Right lobe of liver (tissue), 6 donors: Measurements from ENCODE around the gene SPINK1. TPM values are rescaled to one million over a fixed set of nuclear protein-coding genes. Genes with fewer than 3 reads are reported as not detected.
A peak's percentile ranks its signal among the peaks of the same experiment; 100 is the strongest.

Experiments
- ATAC-seq, 4 donors: fragments of 200-7000 bp; cut with Tn5 transposase; one replicate each; pipeline ENCODE4 v1.9.1; 2020; ENCODE audit warnings: mild to moderate bottlenecking in 4 of 4, moderate library complexity in 4 of 4
- DNase-seq, 3 donors: peaks; one replicate each; pipeline ENCODE4 v3.0.0-alpha.2; 2020
- H3K27ac ChIP-seq, 3 donors: fragments of 200-600 bp; one replicate each; pipeline ENCODE4 v1.8.0; 2022
- H3K27me3 ChIP-seq, 2 donors: fragments of 200-600 bp; one replicate each; pipeline ENCODE4 v1.8.0; 2022
- H3K36me3 ChIP-seq, 4 donors: fragments of 200-600 bp; sonication (generic) in 1 of 4; one replicate each; pipeline versions ENCODE4 v1.5.1 to v1.8.0; 2017 to 2022; ENCODE audit warnings: control low read depth in 1 of 4
- H3K4me1 ChIP-seq, 4 donors: fragments of 200-600 bp; sonication (generic) in 1 of 4; one replicate each; pipeline versions ENCODE4 v1.5.1 to v1.8.0; 2017 to 2022; ENCODE audit warnings: control low read depth in 1 of 4
- H3K4me3 ChIP-seq, 3 donors: fragments of 200-600 bp; one replicate each; pipeline ENCODE4 v1.8.0; 2022
- H3K9me3 ChIP-seq, 4 donors: fragments of 200-600 bp; sonication (generic) in 1 of 4; one replicate each; pipeline versions ENCODE4 v1.5.1 to v1.8.0; 2017 to 2022; ENCODE audit warnings: control low read depth in 1 of 4
- POLR2A ChIP-seq: fragments of 450-650 bp; IDR thresholded peaks from one replicate; pipeline ENCODE4 v1.6.1; 2017; ENCODE audit warnings: antibody characterized with exemption, mild to moderate bottlenecking
- WGBS: methylation state at CpG from one replicate; pipeline ENCODE4 v1.1.6; 2018; ENCODE audit warnings: low coverage, low lambda C conversion rate; ENCODE audit not compliant: insufficient coverage; ENCODE audit errors: missing lambda C conversion rate; 5-methylcytosine and 5-hydroxymethylcytosine counted together
- intact Hi-C, 2 donors: fragments of 100-400 bp; cut with DNase I; formaldehyde crosslinking; loops; one replicate each; pipeline versions ENCODE4 v1.11.2 to v1.14.1; 2022
- total RNA-seq, 6 experiments: library from RNA; depleted of rRNA in 2 of 6; stranded (reverse); fragments of >200 nt in 2 of 6; fragmentation: NEBNext Ultra II Directional in 3 of 6; extraction: Animal tissue kit (Norgen Biotek cat#: 25700) in 3 of 6; gene quantifications; one replicate each; pipeline versions ENCODE4 v1.1.0 to v1.2.4, GENCODE V29; 2016 to 2023
- TF ChIP-seq, protein P1 (sequence below), 4 donors: fragments of 200-600 bp in 3 of 4; fragments of 450-650 bp in 1 of 4; IDR thresholded peaks; one replicate each; pipeline versions ENCODE4 v1.5.1 to v1.8.0; 2016 to 2022; ENCODE audit warnings: antibody characterized with exemption in 4 of 4, mild to moderate bottlenecking in 2 of 4
- donor health status: DM: no; HTN: yes; CAD: no.
- donor health status: DM: no; HTN: no; CAD: no.
- donor health status: DM: no; HTN: no; CAD: no.
- donor health status: DM: no; HTN: yes; CAD: no.
- donor health status: DM: no; HTN: yes; CAD: no.

SPINK1 gene
- total RNA-seq, 6 experiments from 2014 or later: 11.9 to 823 (median 161) TPM

GRCh38 chr5:147786142-147786541 is 45.3 kb downstream of the SPINK1 start:
- no peak for DNase-seq
- intact Hi-C loops: no loop called here
- Histone ChIP-seq H3K4me1 (peaks cover 0 to 6% (median 0%) of the 10 kb centered on the region in 4 donors), H3K9me3 (no peaks in the 10 kb centered on the region), H3K27ac (no peak overlapping the region), H3K36me3 (no peaks in the 10 kb centered on the region), H3K27me3 (no peaks in the 10 kb centered on the region), H3K4me3 (no peak overlapping the region)
- 63% methylated on average over 2 of the region's 2 CpGs for WGBS
- ATAC-seq: peak in 3 of 4 donors; percentile 23 to 52 (median 42)
- TF ChIP-seq POLR2A: no peak
- TF ChIP-seq, protein P1, sequence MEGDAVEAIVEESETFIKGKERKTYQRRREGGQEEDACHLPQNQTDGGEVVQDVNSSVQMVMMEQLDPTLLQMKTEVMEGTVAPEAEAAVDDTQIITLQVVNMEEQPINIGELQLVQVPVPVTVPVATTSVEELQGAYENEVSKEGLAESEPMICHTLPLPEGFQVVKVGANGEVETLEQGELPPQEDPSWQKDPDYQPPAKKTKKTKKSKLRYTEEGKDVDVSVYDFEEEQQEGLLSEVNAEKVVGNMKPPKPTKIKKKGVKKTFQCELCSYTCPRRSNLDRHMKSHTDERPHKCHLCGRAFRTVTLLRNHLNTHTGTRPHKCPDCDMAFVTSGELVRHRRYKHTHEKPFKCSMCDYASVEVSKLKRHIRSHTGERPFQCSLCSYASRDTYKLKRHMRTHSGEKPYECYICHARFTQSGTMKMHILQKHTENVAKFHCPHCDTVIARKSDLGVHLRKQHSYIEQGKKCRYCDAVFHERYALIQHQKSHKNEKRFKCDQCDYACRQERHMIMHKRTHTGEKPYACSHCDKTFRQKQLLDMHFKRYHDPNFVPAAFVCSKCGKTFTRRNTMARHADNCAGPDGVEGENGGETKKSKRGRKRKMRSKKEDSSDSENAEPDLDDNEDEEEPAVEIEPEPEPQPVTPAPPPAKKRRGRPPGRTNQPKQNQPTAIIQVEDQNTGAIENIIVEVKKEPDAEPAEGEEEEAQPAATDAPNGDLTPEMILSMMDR (IDR thresholded peaks at IDR 0.05): no peak

DNA sequence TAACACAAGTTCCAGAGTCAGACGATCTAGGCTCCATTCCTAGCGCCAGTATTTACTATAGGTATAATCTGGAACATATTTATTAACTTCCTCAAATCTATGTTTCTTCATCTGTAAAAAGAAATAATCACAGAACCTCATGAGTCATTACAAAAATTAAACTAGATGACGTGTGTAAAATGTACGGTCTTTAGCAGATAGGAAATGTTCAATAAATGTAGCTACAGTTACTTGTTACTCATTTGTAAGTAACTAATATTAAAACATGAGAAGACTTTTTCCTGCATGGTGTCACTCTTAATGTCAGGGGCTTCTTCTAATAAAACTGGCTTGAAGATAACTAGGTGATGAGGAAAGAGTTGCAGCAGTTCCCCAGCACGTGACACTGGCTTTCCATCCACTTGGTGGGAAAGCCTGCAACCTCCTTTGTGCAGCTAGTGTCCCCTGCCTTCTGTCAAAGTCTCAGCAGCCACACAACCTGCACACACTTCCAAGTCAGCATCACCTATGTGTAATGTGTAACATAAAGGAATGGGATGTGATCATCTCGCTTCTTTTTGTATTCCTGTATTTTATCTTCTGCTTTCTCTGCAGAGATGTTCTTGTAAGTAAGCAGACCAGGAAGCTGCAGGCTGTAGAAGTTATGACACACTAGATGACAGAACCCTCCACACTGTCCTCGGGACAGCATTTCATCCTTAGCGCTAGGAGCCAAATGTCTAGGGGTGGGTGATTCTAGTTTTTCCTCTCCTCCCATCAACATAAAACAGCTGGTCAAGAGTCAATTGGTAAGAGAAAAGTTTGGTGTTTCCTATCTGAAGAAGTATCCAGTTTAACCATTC is 47.1 kb downstream of the SPINK1 start:
- Histone ChIP-seq H3K27me3 (no peaks in the 10 kb centered on the region), H3K36me3 (no peaks in the 10 kb centered on the region), H3K4me3 (no peak overlapping the region), H3K27ac (no peak overlapping the region), H3K9me3 (no peaks in the 10 kb centered on the region), H3K4me1 (peaks cover 0 to 6% (median 0%) of the 10 kb centered on the region in 4 donors)
- intact Hi-C loops: no loop called here
- TF ChIP-seq POLR2A: no peak
- TF ChIP-seq, protein P1 (IDR thresholded peaks at IDR 0.05): no peak
- 68% methylated on average over 7 of the region's 8 CpGs for WGBS
- DNase-seq (no peak), ATAC-seq (no peak)

GRCh38 chr5:147782110-147783028 is 49.1 kb downstream of the SPINK1 start, which contains the start of gene JAKMIP2:
TSS of gene JAKMIP2 (minus strand) at chr5:147782728. CDS start at chr5:147671806, 110,922 bp downstream.
- intact Hi-C loops: no loop called here
- H3K27ac ChIP-seq: no peak within 1 kb of the TSS
- H3K4me1 ChIP-seq: peaks cover 0 to 6% (median 0%) of the 10 kb centered on the region in 4 donors
- no peak within 1 kb of the TSS for H3K4me3 ChIP-seq
- 19% methylated on average over 19 of the region's 19 CpGs for whole genome bisulfite sequencing
- ATAC-seq (peak; percentile 27 to 75 (median 49)), DNase-seq (peak; percentile 20 to 56 (median 44))
- no peaks in the 10 kb centered on the region for H3K36me3 ChIP-seq
- TF ChIP-seq, protein P1 (IDR thresholded peaks at IDR 0.05): no peak
- TF ChIP-seq POLR2A: no peak
- no peaks in the 10 kb centered on the region for H3K9me3 ChIP-seq
- no peaks in the 10 kb centered on the region for H3K27me3 ChIP-seq

- no peak for ATAC-seq
- intact Hi-C loops: no loop called here
- TF ChIP-seq, protein P1 (IDR thresholded peaks at IDR 0.05): no peak
- TF ChIP-seq POLR2A: no peak
- Histone ChIP-seq H3K4me3 (no peak overlapping the region), H3K36me3 (no peaks in the 10 kb centered on the region), H3K27ac (no peak overlapping the region), H3K4me1 (no peaks in the 10 kb centered on the region), H3K9me3 (no peaks in the 10 kb centered on the region), H3K27me3 (no peaks in the 10 kb centered on the region)
- no peak for DNase-seq
- 90% methylated on average over 5 of the region's 5 CpGs for WGBS
Measured at GRCh38 chr5:147780924-147781573, 50.4 kb downstream of the SPINK1 start.
